Type B pancreatic cell (in vitro differentiated cells): Measurements from ENCODE around the gene HIC2. TPM values are rescaled to one million over a fixed set of nuclear protein-coding genes. Genes with fewer than 3 reads are reported as not detected.
A peak's percentile ranks its signal among the peaks of the same experiment; 100 is the strongest.

Source experiments
- DNase-seq: peaks from one replicate; pipeline ENCODE4 v3.0.0; 2021; ENCODE audit warnings: mixed read lengths; ENCODE audit not compliant: unreplicated experiment; ENCODE audit errors: extremely low spot score
- H3K27ac Mint-ChIP-seq: 2 replicates; pipeline ENCODE4 v1.8.0; 2021; ENCODE audit warnings: mild to moderate bottlenecking, mixed read lengths
- H3K27me3 Mint-ChIP-seq: 2 replicates; pipeline ENCODE4 v1.8.0; 2021; ENCODE audit warnings: mixed read lengths
- H3K36me3 Mint-ChIP-seq: 2 replicates; pipeline ENCODE4 v1.8.0; 2021; ENCODE audit warnings: mixed read lengths
- H3K4me1 Mint-ChIP-seq: one replicate; pipeline ENCODE4 v1.8.0; 2021; ENCODE audit warnings: mixed read lengths; ENCODE audit not compliant: unreplicated experiment
- H3K4me3 Mint-ChIP-seq: 2 replicates; pipeline ENCODE4 v1.8.0; 2021; ENCODE audit warnings: mild to moderate bottlenecking, mixed read lengths
- H3K9me3 Mint-ChIP-seq: 2 replicates; pipeline ENCODE4 v1.8.0; 2021; ENCODE audit warnings: mixed read lengths
- CTCF ChIP-seq: fragments of 200-600 bp; sonication (generic); conservative IDR thresholded peaks from 2 replicates; pipeline ENCODE4 v1.5.0; 2021; ENCODE audit warnings: antibody characterized with exemption, mild to moderate bottlenecking
- total RNA-seq: library from RNA; stranded (reverse); gene quantifications from 2 replicates; pipeline ENCODE4 v1.2.1, GENCODE V29; 2021; ENCODE audit warnings: low replicate concordance

The HIC2 gene
- total RNA-seq, 1 donor from 2014 or later, result 36.1 TPM

GRCh38 chr22:21443057-21443734, 26.0 kb downstream of the HIC2 start:
- DNase-seq, result peak; percentile 63
- no peak for TF ChIP-seq CTCF
- no peaks in the 10 kb centered on the region for H3K4me1 Mint-ChIP-seq
- no peaks in the 10 kb centered on the region for H3K27me3 Mint-ChIP-seq
- no peak overlapping the region for H3K4me3 Mint-ChIP-seq
- no peaks in the 10 kb centered on the region for H3K36me3 Mint-ChIP-seq
- H3K27ac Mint-ChIP-seq, result peak overlapping the region; percentile 73
- H3K9me3 Mint-ChIP-seq, result no peaks in the 10 kb centered on the region

- Mint-ChIP-seq H3K27ac (no peak overlapping the region), H3K27me3 (no peaks in the 10 kb centered on the region), H3K4me3 (no peak overlapping the region), H3K4me1 (no peaks in the 10 kb centered on the region), H3K9me3 (no peaks in the 10 kb centered on the region), H3K36me3 (no peaks in the 10 kb centered on the region)
- DNase-seq, result peak; percentile 42
- no peak for TF ChIP-seq CTCF
Observed at GRCh38 chr22:21443735-21444421, 26.7 kb downstream of the HIC2 start.

- no peak for TF ChIP-seq CTCF
- Mint-ChIP-seq H3K4me3 (no peak overlapping the region), H3K36me3 (no peaks in the 10 kb centered on the region), H3K27me3 (no peaks in the 10 kb centered on the region), H3K4me1 (peaks cover 3% of the 10 kb centered on the region), H3K27ac (no peak overlapping the region), H3K9me3 (no peaks in the 10 kb centered on the region)
- peak; percentile 62 for DNase-seq
Observed at GRCh38 chr22:21444701-21445436, 27.7 kb downstream of the HIC2 start.

GRCh38 chr22:21445437-21446127, 28.4 kb downstream of the HIC2 start:
- Mint-ChIP-seq H3K4me1 (peaks cover 3% of the 10 kb centered on the region), H3K27ac (no peak overlapping the region), H3K27me3 (no peaks in the 10 kb centered on the region), H3K9me3 (no peaks in the 10 kb centered on the region), H3K4me3 (no peak overlapping the region), H3K36me3 (no peaks in the 10 kb centered on the region)
- DNase-seq, result peak; percentile 64
- no peak for TF ChIP-seq CTCF

GRCh38 chr22:21446128-21446826, 29.1 kb downstream of the HIC2 start:
- Mint-ChIP-seq H3K27me3 (no peaks in the 10 kb centered on the region), H3K9me3 (no peaks in the 10 kb centered on the region), H3K27ac (no peak overlapping the region), H3K4me3 (no peak overlapping the region), H3K4me1 (peaks cover 3% of the 10 kb centered on the region), H3K36me3 (no peaks in the 10 kb centered on the region)
- TF ChIP-seq CTCF, result no peak
- peak; percentile 69 for DNase-seq
